Measurements from ENCODE around the gene NDUFS4.

GRCh38 chr5:53613061-53613460, 52.6 kb downstream of the NDUFS4 start:
- TF ChIP-seq EP300 (IDR thresholded peaks at IDR 0.05) (no peak), CTCF (IDR thresholded peaks at IDR 0.05) (no peak)

All from suprapubic skin (tissue), 3 donors.